Measurements from ENCODE around the gene MED9. TPM values are rescaled to one million over a fixed set of nuclear protein-coding genes. Genes with fewer than 3 reads are reported as not detected.

Gene MED9
- total RNA-seq, 3 donors from 2014 or later (not counting 1 experiment from before 2014, with no cell fraction given), result 19.8 to 23.5 (median 22.3) TPM

DNA sequence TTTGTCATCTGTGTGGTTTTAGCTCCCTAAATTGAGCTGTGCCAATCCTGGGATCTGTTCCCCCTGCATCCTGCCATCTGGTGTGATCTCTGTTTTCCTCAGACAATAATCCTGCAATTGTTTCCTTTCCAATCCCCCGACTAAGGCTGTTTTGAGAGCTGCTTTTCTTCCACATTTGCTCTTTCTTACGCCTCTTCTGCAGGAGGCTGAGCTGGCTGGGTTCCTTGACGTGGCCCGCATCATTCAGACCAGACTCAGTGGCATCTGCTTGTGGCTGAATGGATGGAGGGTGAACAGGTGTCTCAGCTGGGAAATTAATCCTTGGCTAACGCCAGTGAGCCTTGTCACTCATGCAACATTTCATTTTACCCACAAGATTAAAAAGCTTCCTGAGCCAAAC lies 9.8 kb upstream of the MED9 start:
- WGBS (ENCODE audit: insufficient coverage), result 85% methylated on average over 5 of the region's 5 CpGs
- Histone ChIP-seq H3K27ac (ENCODE audit: low read length) (no peak overlapping the region), H3K9me3 (ENCODE audit: control insufficient read depth, insufficient read depth, low read length) (no peaks in the 10 kb centered on the region), H3K27me3 (ENCODE audit: control insufficient read depth, insufficient read depth, low read length) (peaks cover 3% of the 10 kb centered on the region), H3K4me3 (ENCODE audit: low read length) (no peak overlapping the region), H3K4me1 (ENCODE audit: control insufficient read depth, insufficient read depth, low read length) (no peaks in the 10 kb centered on the region), H3K36me3 (ENCODE audit: control insufficient read depth, insufficient read depth, low read length) (no peaks in the 10 kb centered on the region)
- Mint-ChIP-seq H3K36me3 (no peaks in the 10 kb centered on the region), H3K27ac (no peak overlapping the region), H3K4me3 (no peak overlapping the region), H3K4me1 (no peaks in the 10 kb centered on the region), H3K27me3 (ENCODE audit: low read depth in 2 of 2) (peaks cover 9 to 10% of the 10 kb centered on the region in 2 donors), H3K9me3 (no peaks in the 10 kb centered on the region)
- no peak for DNase-seq
- no peak for ATAC-seq
- TF ChIP-seq, protein P1, sequence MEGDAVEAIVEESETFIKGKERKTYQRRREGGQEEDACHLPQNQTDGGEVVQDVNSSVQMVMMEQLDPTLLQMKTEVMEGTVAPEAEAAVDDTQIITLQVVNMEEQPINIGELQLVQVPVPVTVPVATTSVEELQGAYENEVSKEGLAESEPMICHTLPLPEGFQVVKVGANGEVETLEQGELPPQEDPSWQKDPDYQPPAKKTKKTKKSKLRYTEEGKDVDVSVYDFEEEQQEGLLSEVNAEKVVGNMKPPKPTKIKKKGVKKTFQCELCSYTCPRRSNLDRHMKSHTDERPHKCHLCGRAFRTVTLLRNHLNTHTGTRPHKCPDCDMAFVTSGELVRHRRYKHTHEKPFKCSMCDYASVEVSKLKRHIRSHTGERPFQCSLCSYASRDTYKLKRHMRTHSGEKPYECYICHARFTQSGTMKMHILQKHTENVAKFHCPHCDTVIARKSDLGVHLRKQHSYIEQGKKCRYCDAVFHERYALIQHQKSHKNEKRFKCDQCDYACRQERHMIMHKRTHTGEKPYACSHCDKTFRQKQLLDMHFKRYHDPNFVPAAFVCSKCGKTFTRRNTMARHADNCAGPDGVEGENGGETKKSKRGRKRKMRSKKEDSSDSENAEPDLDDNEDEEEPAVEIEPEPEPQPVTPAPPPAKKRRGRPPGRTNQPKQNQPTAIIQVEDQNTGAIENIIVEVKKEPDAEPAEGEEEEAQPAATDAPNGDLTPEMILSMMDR (IDR thresholded peaks at IDR 0.05), result no peak
- intact Hi-C loops (cut with micrococcal nuclease), result no loop called here

DNA sequence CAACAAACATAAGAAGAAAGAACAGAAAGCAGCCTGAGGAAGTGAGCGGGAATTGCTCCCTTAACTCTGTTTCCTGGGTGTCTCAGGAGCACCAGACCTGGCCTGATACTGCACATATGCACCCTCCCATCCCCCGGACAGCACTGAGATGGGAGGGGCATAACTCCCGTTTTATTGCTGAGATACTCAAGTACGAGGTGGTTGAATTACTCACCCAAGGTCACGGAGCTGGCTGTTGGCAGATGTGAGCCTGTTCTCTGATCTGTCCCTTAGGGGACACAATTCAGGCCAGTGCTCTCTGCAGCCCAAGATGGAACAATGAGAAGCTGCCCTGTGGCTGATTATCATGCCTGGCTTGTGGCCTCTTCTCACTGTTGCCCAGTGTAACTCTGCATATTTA lies 9.1 kb upstream of the MED9 start:
- WGBS (ENCODE audit: insufficient coverage), result 80% methylated on average over 5 of the region's 5 CpGs
- H3K27me3 ChIP-seq (ENCODE audit: control insufficient read depth, insufficient read depth, low read length), result peaks cover 3% of the 10 kb centered on the region
- Mint-ChIP-seq H3K27ac (no peak overlapping the region), H3K4me1 (no peaks in the 10 kb centered on the region), H3K27me3 (ENCODE audit: low read depth in 2 of 2) (peaks cover 9 to 10% of the 10 kb centered on the region in 2 donors), H3K4me3 (no peak overlapping the region), H3K9me3 (no peaks in the 10 kb centered on the region), H3K36me3 (no peaks in the 10 kb centered on the region)
- DNase-seq, result no peak
- TF ChIP-seq, protein P1 (IDR thresholded peaks at IDR 0.05), result no peak
- no peaks in the 10 kb centered on the region for H3K4me1 ChIP-seq (ENCODE audit: control insufficient read depth, insufficient read depth, low read length)
- intact Hi-C loops (cut with micrococcal nuclease), result no loop called here
- no peak for ATAC-seq
- no peak overlapping the region for H3K4me3 ChIP-seq (ENCODE audit: low read length)
- H3K36me3 ChIP-seq (ENCODE audit: control insufficient read depth, insufficient read depth, low read length), result no peaks in the 10 kb centered on the region
- no peak overlapping the region for H3K27ac ChIP-seq (ENCODE audit: low read length)
- H3K9me3 ChIP-seq (ENCODE audit: control insufficient read depth, insufficient read depth, low read length), result no peaks in the 10 kb centered on the region

DNA sequence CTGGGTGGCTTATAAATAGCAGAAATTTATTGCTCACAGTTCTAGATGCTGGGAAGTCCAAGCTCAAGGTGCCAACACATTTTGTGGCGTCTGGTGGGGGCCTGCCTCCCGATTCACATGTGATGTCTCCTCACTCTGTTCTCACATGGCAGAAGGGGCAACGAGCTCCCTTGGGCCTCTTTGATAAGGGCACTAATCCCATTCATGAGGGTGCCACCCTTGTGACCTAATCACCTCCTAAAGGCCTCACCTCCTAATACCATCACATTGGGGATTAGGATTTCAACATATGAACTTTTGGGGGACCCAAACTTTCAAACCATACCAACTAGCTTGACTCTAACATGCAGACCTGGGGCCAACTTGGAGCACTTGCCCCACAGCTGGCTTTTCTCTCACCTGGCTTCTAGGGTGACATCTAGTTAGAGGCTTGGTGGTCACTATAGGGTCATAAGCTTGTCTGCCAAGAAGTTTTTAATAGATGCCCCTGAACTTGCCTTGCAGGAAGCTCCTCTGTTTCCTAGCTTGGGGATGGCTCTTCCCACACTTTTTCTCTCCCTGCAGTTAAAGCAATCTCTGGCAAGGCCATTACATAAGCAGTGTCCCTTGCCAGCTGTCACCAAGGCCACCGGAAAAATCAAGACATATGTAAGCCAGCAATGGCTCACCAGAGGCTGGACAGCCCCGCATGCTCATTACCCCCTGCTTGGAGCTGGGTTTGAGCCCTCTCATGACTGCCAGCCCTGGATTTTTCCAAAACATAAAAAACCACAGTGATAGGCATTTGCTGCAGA lies 8.4 kb upstream of the MED9 start:
- H3K27me3 Mint-ChIP-seq (ENCODE audit: low read depth in 2 of 2), result peaks cover 10 to 16% of the 10 kb centered on the region in 2 donors

More for the DNA sequence above, 8.4 kb upstream of the MED9 start:
- Mint-ChIP-seq H3K27ac (no peak overlapping the region), H3K36me3 (no peaks in the 10 kb centered on the region), H3K4me3 (no peak overlapping the region), H3K4me1 (no peaks in the 10 kb centered on the region), H3K9me3 (no peaks in the 10 kb centered on the region)
- no peaks in the 10 kb centered on the region for H3K9me3 ChIP-seq (ENCODE audit: control insufficient read depth, insufficient read depth, low read length)
- no peak overlapping the region for H3K4me3 ChIP-seq (ENCODE audit: low read length)
- TF ChIP-seq, protein P1 (IDR thresholded peaks at IDR 0.05), result no peak
- no peak for DNase-seq
- intact Hi-C loops (cut with micrococcal nuclease), result no loop called here
- H3K36me3 ChIP-seq (ENCODE audit: control insufficient read depth, insufficient read depth, low read length), result no peaks in the 10 kb centered on the region
- no peak overlapping the region for H3K27ac ChIP-seq (ENCODE audit: low read length)
- ATAC-seq, result no peak
- H3K27me3 ChIP-seq (ENCODE audit: control insufficient read depth, insufficient read depth, low read length), result peaks cover 3% of the 10 kb centered on the region
- WGBS (ENCODE audit: insufficient coverage), result 89% methylated on average over 5 of the region's 5 CpGs
- H3K4me1 ChIP-seq (ENCODE audit: control insufficient read depth, insufficient read depth, low read length), result no peaks in the 10 kb centered on the region
